ENCODE measurements around the gene RYR2. TPM values are rescaled to one million over a fixed set of nuclear protein-coding genes. Genes with fewer than 3 reads are reported as not detected.
A peak's percentile ranks its signal among the peaks of the same experiment; 100 is the strongest.

RYR2 gene
- total RNA-seq, 2 donors from 2014 or later = 59.0 to 75.9 TPM

GRCh38 chr1:237035759-237036158 lies 6.2 kb upstream of the RYR2 start:
- ATAC-seq (ENCODE audit: insufficient number of reproducible peaks, low FRiP score, low read depth) = no peak
- Histone ChIP-seq H3K4me1 (ENCODE audit: control insufficient read depth in 1 of 2, low read depth in 2 of 2) (peaks cover 21 to 60% of the 10 kb centered on the region in 2 donors), H3K36me3 (no peaks in the 10 kb centered on the region), H3K27me3 (replicated peaks; ENCODE audit: insufficient read depth) (no peaks in the 10 kb centered on the region), H3K27ac (peak overlapping the region in 1 of 2 donors; percentile 57), H3K9me3 (no peaks in the 10 kb centered on the region), H3K4me3 (no peak overlapping the region)
- no peak for TF ChIP-seq CTCF (IDR thresholded peaks at IDR 0.05)
- DNase-seq (ENCODE audit: low spot score) = no peak

- H3K27ac ChIP-seq = peak overlapping the region; percentile 55 to 57
- H3K36me3 ChIP-seq = no peaks in the 10 kb centered on the region
- H3K4me1 ChIP-seq (ENCODE audit: control insufficient read depth in 1 of 2, low read depth in 2 of 2) = peaks cover 4 to 36% of the 10 kb centered on the region in 2 donors
- H3K4me3 ChIP-seq = no peak overlapping the region
- TF ChIP-seq CTCF (IDR thresholded peaks at IDR 0.05) = no peak
- H3K9me3 ChIP-seq = no peaks in the 10 kb centered on the region
- no peaks in the 10 kb centered on the region for H3K27me3 ChIP-seq (replicated peaks; ENCODE audit: insufficient read depth)
- DNase-seq (ENCODE audit: low spot score) (no peak), ATAC-seq (ENCODE audit: insufficient number of reproducible peaks, low FRiP score, low read depth) (no peak)
Observed at GRCh38 chr1:237038211-237038610, 3.8 kb upstream of the RYR2 start.

GRCh38 chr1:237040823-237041222 lies 1.2 kb upstream of the RYR2 start:
- ATAC-seq (ENCODE audit: insufficient number of reproducible peaks, low FRiP score, low read depth) (no peak), DNase-seq (ENCODE audit: low spot score) (no peak)
- no peaks in the 10 kb centered on the region for H3K36me3 ChIP-seq
- H3K27me3 ChIP-seq (replicated peaks; ENCODE audit: insufficient read depth) = no peaks in the 10 kb centered on the region
- TF ChIP-seq CTCF (IDR thresholded peaks at IDR 0.05) = no peak
- no peak overlapping the region for H3K4me3 ChIP-seq
- peak overlapping the region in 1 of 2 donors; percentile 1 for H3K27ac ChIP-seq
- H3K9me3 ChIP-seq = no peaks in the 10 kb centered on the region
- peaks cover 0 to 29% of the 10 kb centered on the region in 2 donors for H3K4me1 ChIP-seq (ENCODE audit: control insufficient read depth in 1 of 2, low read depth in 2 of 2)

- Histone ChIP-seq H3K4me3 (peak overlapping the region; percentile 88), H3K36me3 (no peaks in the 10 kb centered on the region), H3K27ac (peak overlapping the region; percentile 60 to 64), H3K9me3 (no peaks in the 10 kb centered on the region), H3K4me1 (ENCODE audit: control insufficient read depth in 1 of 2, low read depth in 2 of 2) (peaks cover 0 to 35% of the 10 kb centered on the region in 2 donors), H3K27me3 (replicated peaks; ENCODE audit: insufficient read depth) (no peaks in the 10 kb centered on the region)
- DNase-seq (ENCODE audit: low spot score) (no peak), ATAC-seq (ENCODE audit: insufficient number of reproducible peaks, low FRiP score, low read depth) (no peak)
- TF ChIP-seq CTCF (IDR thresholded peaks at IDR 0.05) = no peak
Observed at GRCh38 chr1:237041461-237041794, 556 bp upstream of the RYR2 start.

GRCh38 chr1:237042526-237042891 lies 525 bp downstream of the RYR2 start:
- peak overlapping the region; percentile 81 to 90 for H3K27ac ChIP-seq
- no peaks in the 10 kb centered on the region for H3K27me3 ChIP-seq (replicated peaks; ENCODE audit: insufficient read depth)
- H3K9me3 ChIP-seq = no peaks in the 10 kb centered on the region
- peaks cover 0 to 39% of the 10 kb centered on the region in 2 donors for H3K4me1 ChIP-seq (ENCODE audit: control insufficient read depth in 1 of 2, low read depth in 2 of 2)
- ATAC-seq (ENCODE audit: insufficient number of reproducible peaks, low FRiP score, low read depth) = no peak
- no peaks in the 10 kb centered on the region for H3K36me3 ChIP-seq
- peak overlapping the region; percentile 88 for H3K4me3 ChIP-seq
- no peak for TF ChIP-seq CTCF (IDR thresholded peaks at IDR 0.05)
- no peak for DNase-seq (ENCODE audit: low spot score)
